ENCODE results near the gene LGR6.

The LGR6 gene

DNA sequence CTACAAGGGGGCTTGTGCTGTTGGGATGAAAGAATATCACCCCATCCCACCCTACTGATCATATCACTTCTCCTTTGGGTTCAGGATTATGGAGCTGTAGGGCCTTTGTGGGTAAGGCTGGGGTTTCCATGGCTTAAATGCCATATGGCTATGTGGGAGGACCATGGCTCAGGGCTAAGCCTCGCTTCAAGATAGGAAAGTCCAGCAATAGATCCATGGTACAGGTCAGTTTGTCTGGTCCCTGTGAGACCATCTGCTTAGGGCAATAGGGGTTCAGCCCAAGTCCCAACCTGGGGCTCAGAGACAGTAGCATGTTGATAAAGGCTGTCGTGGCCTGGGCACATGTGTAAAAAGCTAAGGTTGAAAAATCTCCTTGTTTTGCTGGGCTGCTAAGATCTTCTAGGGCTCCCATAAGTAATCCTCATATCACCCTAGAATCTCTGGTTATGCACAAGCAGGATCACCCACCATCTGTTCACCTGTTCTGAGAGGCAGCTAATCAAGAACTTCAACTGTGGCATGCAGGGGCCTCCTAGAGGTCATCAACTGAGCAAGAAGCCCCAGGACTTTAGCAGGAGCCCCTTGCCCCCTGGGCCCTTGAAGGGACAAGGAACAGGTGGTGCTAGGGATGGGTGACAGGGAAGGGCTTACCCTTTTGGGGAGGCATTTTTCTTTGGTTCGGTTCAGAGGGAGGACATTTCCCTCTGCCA, 81.6 kb downstream of the LGR6 start:
- DNase-seq = no peak

- DNase-seq = no peak
Measured at GRCh38 chr1:202276081-202276715, 82.6 kb downstream of the LGR6 start.

DNA sequence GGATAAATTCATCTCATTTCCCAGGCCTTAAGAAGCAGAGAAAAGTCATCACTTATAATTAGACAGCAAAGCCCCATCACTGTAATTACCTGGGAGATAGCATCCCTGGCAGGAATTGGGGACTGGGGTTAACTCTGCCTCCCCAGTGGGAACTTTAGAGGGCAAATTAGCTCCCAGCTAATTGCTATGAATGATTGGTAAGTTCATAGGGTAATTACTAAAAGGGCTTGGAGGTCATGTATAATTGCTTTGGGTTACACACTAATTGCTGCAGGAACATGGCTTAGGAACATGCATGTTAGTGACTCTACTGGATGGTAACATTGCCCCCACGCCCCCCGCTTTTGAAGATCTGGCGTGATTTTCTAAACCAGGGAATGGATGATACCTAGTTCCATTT, 83.3 kb downstream of the LGR6 start:
- DNase-seq = no peak

- no peak for DNase-seq
Measured at GRCh38 chr1:202278751-202279150, 85.2 kb downstream of the LGR6 start.

- no peak for DNase-seq
Measured at GRCh38 chr1:202279806-202280205, 86.2 kb downstream of the LGR6 start.

- DNase-seq = no peak
Measured at GRCh38 chr1:202280595-202280994, 87.0 kb downstream of the LGR6 start.

- no peak for DNase-seq
Measured at GRCh38 chr1:202281316-202282024, 87.9 kb downstream of the LGR6 start.

- no peak for DNase-seq
Measured at GRCh38 chr1:202282025-202282371, 88.4 kb downstream of the LGR6 start.

DNA sequence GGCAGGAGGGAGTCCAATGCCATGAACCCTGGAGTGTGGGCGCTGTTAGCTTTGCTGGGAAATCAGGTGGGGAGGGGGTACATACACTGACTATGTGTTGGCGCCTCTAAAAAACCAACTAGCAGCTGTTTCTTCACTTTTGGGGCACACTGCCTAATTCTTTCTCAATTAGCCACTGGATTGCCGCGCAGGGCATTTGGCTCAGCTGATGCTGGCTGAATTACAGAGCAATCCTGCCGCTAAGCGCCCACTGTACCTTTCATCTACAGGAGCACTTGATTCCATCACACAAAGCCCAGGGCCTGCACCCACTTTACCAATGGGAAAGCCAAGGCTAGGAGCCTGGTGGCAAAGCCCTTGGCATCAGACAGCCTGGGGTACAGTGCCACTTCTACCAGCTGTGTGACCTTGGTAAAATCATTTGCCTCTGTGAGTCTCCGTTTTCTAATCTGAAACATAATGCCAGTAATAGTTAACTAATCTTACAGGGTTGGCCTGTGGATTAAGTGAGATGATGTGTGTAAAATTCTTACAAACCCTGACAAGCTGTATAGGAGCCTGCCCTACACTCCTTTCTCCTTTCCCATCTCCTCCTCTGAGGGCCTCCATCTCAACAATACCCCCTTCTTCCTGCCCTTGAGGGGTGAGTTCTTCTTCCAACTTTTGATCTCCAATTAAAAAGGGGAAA, 89.1 kb downstream of the LGR6 start:
- no peak for DNase-seq

DNA sequence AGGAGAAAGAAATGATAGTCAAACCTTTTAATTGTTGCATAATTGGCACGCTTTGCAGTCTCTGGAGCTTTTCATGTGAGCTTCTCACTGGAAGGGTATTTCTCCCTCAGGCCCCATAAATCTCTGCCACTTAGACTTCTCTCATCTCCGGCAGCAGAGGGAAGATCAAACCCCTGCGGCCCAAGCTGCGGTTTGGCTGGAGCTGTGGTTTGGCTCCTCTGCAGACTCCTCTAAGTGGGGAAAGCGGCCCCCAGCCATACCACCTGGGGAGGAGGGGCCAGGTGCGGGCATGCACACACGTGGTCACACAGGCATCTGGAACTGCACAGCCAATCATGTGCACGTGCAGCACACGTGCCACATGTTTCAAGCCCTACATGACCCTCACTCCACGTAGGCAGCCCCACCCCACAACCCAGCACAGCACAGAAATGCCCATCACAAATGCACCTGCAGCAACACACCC, 89.8 kb downstream of the LGR6 start:
- DNase-seq = no peak

DNA sequence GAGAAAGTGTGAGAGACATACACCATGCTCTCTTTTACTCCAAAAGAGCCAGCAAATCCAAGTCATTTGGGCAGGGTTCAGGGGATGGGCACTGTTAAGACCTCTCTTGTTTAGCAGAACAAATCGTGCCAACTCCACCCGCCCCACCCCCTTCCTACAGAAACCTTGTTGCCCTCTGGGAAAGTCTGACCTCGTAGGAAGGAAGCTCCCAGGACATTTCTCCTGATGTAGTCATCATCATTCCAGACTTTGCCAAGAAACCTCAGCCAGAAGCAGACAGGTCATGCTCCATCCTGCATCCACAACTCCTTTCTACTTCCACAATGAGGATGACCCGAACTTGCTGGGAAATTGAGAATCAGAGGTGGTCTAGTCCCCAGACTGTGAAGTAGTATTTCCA, 90.4 kb downstream of the LGR6 start:
- no peak for DNase-seq

DNA sequence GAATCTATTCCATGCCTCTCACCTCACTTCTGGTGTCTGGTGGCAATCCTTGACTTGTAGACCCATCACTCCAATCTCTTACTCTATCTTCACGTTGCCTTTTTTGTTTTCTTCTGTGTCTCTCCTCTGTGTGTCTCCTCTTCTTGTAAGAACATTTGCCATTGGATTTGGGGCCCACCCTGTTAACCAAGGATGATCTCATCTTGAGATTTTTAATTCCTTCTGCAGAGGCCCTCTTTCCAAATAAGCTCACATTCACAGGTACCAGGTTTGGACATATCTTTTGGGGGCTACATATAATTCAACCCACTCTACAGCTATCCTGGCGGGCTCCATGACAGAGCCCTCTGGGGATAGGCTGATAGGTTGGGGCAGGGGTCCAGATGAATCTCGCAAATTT, 92.3 kb downstream of the LGR6 start:
- no peak for DNase-seq

- DNase-seq = no peak
Measured at GRCh38 chr1:202286622-202287097, 93.1 kb downstream of the LGR6 start.

DNA sequence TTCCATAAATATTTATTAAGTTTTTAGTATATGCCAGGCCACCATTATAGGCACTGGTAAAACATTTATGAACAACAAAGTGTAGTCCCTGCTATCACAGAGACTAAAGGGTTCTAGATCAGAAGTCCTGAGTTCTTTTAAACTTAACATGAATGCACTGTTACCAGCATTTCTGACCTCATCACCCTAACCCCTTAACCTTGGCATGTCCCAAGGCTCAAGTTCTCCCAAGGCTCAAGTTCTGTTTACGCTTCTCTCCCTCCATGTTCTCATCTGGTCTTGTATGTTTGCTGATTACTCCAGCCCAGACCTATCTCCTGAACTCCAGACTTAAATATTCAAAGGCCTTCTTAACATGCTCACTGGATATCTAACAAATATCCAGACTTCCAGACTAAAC, 93.6 kb downstream of the LGR6 start:
- DNase-seq = no peak

GRCh38 chr1:202288177-202288576, 94.6 kb downstream of the LGR6 start:
- DNase-seq = no peak

- DNase-seq = no peak
Measured at GRCh38 chr1:202289009-202289408, 95.4 kb downstream of the LGR6 start.

DNA sequence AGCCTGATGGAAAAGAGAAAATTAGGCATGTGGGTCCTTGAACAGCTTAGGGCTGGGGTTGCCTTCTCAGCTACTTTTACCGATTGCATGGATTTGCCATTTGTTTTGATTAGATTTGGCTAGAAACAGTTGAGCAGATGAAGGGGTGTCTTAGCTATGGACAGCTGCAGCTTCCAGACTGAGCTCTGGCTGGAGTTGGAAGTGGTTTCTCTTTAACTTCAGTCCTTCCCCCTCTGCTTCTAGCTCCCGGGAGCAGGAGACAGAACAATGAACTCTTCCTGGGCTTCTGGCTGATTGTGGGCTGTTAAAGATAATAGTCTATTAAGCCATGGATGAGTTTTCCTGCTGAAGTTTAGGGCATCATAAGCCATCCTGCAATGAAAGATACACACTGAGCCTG, 97.4 kb downstream of the LGR6 start:
- no peak for DNase-seq

- DNase-seq = no peak
Measured at GRCh38 chr1:202291961-202292712, 98.5 kb downstream of the LGR6 start.

- no peak for DNase-seq
Measured at GRCh38 chr1:202292773-202293172, 99.2 kb downstream of the LGR6 start.

DNA sequence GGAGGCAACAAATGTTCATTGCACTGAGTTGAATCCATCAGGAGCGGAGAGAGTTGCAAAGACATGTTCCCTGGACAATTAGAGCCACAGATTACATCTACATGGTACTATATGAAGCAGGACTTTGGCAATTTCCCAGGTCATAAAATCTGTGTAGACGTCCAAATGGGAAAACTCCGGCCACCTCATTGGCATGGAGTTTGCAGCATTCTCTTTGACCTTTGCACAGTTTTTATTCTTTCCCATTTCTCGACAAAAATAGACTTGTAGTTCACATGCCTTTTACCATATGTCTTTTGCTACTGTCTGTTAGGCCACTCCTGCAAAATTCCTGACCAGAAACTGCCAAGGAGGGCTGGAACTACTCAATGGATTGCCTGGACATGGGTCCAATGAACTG, 100.0 kb downstream of the LGR6 start:
- no peak for DNase-seq

DNA sequence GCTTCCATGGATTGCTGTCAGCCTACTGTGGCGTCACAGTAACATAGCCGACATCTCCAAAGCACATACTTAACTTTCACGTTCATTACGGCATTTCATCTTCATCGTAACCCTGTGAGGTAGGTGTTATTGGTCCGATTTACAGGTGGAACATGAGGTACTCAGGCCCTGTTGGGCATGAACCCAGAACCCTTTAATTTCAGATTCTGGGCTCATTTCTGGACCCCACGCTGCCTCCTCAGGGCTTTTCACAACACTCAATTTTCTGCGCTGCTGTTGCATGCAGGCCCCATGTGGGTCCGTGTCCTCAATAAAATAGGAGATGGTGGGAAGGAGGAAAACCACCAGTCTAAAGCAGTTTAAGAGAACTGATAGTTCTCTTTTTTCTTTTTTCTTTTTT, 108.6 kb downstream of the LGR6 start:
- DNase-seq = no peak

DNA sequence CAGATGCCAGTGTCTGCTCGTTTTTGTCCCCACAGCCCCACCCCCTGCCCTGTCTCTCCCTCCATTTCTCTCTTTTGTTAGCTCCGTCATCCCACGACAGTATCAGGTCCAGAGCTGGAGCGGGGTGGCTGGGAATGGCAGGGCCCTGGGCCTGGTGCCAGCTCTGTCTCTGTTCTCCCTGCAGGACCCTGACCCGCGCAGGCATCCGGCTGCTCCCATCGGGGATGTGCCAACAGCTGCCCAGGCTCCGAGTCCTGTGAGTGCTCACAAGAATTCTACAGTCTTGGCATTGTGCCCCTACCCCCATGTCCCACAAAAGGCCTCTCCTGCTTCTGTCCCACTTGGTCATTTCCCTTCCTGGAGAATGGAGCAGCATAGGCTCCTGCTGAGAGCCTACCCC, 110.8 kb downstream of the LGR6 start:
- DNase-seq = no peak

- no peak for DNase-seq
Measured at GRCh38 chr1:202305168-202305567, 111.6 kb downstream of the LGR6 start.
